Measurements from ENCODE around the gene PIP5K1A. TPM values are rescaled to one million over a fixed set of nuclear protein-coding genes. Genes with fewer than 3 reads are reported as not detected.
"Not testable (repeated sequence)": the region's sequence is repeated elsewhere in the genome, so short reads cannot be mapped to it uniquely, and the experiment has no call there.

The PIP5K1A gene
- total RNA-seq, 2 experiments from 2014 or later = 55.2 to 70.3 TPM

GRCh38 chr1:151196292-151196800 lies 2.0 kb upstream of the PIP5K1A start:
- H3K9me3 Mint-ChIP-seq (ENCODE audit: low read depth) = no peaks in the 10 kb centered on the region
- H3K4me3 Mint-ChIP-seq = peak overlapping the region; percentile 20
- H3K27ac Mint-ChIP-seq = peak overlapping the region; percentile 49
- ATAC-seq = no peak
- CTCF ChIA-PET = interaction anchor here (0.6 to 1.7 kb wide), 5 partner anchors 12 to 145 kb away, joined by 3 to 10 read pairs (median 5); no protein-coding TSS in a partner anchor
- peaks cover 13% of the 10 kb centered on the region for H3K36me3 Mint-ChIP-seq
- H3K4me1 Mint-ChIP-seq = peaks cover 31% of the 10 kb centered on the region
- H3K27me3 Mint-ChIP-seq = peaks cover 4% of the 10 kb centered on the region
- DNase-seq = peak; percentile 73

- DNase-seq (no peak), ATAC-seq (no peak)
- Mint-ChIP-seq H3K4me1 (peaks cover 40% of the 10 kb centered on the region), H3K27me3 (peaks cover 4% of the 10 kb centered on the region), H3K9me3 (ENCODE audit: low read depth) (no peaks in the 10 kb centered on the region), H3K27ac (peak overlapping the region; percentile 97), H3K4me3 (peak overlapping the region; percentile 91), H3K36me3 (peaks cover 22% of the 10 kb centered on the region)
- CTCF ChIA-PET = interaction anchor here (1.4 to 1.8 kb wide), 3 partner anchors 8 to 140 kb away, joined by 3 to 6 read pairs (median 4); partner anchors contain the start of gene VPS72
These were observed 494 bp upstream of the PIP5K1A start for GRCh38 chr1:151197863-151198253.

- DNase-seq = no peak
- H3K36me3 Mint-ChIP-seq = peaks cover 26% of the 10 kb centered on the region
- H3K27ac Mint-ChIP-seq = peak overlapping the region; percentile 97
- no peaks in the 10 kb centered on the region for H3K27me3 Mint-ChIP-seq
- ATAC-seq = no peak
- CTCF ChIA-PET = interaction anchor here (1.0 to 2.5 kb wide), 4 partner anchors 10 to 52 kb away, joined by 3 to 9 read pairs (median 4); partner anchors contain the start of gene VPS72
- no peaks in the 10 kb centered on the region for H3K9me3 Mint-ChIP-seq (ENCODE audit: low read depth)
- H3K4me3 Mint-ChIP-seq = peak overlapping the region; percentile 91
- peaks cover 47% of the 10 kb centered on the region for H3K4me1 Mint-ChIP-seq
These were observed 1.7 kb downstream of the PIP5K1A start for GRCh38 chr1:151199873-151200581.

DNA sequence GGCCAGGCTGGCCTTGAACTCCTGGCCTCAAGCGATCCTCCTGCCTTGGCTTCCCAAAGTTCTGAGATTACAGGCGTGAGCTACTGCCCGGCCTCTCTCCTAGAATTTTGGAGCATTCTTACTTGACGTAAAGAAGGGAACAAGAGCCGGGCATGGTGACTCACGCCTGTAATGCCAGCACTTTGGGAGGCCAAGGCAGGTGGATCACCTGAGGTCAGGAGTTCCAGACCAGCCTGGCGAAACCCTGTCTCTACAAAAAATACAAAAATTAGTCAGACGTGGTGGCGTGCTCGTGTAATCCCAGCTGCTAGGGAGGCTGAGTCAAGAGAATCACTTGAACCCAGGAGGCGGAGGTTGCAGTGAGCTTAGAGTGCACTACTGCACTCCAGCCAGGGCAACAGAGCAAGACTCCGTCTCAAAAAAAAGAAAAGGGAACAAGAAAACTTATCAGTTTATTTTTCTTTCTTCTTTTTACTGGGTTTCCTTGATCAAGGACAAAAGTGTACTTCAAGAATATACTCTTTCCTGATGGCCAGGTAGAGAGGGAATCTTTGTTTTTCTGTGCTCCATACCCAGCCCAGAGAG lies 7.1 kb downstream of the PIP5K1A start:
- H3K4me1 Mint-ChIP-seq = peaks cover 29% of the 10 kb centered on the region

GRCh38 chr1:151210830-151211229 lies 12.5 kb downstream of the PIP5K1A start:
- H3K4me3 Mint-ChIP-seq = no peak overlapping the region
- DNase-seq (no peak), ATAC-seq (no peak)
- no peak overlapping the region for H3K27ac Mint-ChIP-seq
- CTCF ChIA-PET = no interaction called here
- no peaks in the 10 kb centered on the region for H3K9me3 Mint-ChIP-seq (ENCODE audit: low read depth)
- peaks cover 31% of the 10 kb centered on the region for H3K4me1 Mint-ChIP-seq
- no peaks in the 10 kb centered on the region for H3K27me3 Mint-ChIP-seq
- peaks cover 39% of the 10 kb centered on the region for H3K36me3 Mint-ChIP-seq

More for the DNA sequence above, 7.1 kb downstream of the PIP5K1A start:
- H3K27ac Mint-ChIP-seq; H3K9me3 Mint-ChIP-seq (ENCODE audit: low read depth); CTCF ChIA-PET; DNase-seq; H3K4me3 Mint-ChIP-seq; H3K27me3 Mint-ChIP-seq; ATAC-seq: not testable (repeated sequence)
- H3K36me3 Mint-ChIP-seq = peaks cover 39% of the 10 kb centered on the region

DNA sequence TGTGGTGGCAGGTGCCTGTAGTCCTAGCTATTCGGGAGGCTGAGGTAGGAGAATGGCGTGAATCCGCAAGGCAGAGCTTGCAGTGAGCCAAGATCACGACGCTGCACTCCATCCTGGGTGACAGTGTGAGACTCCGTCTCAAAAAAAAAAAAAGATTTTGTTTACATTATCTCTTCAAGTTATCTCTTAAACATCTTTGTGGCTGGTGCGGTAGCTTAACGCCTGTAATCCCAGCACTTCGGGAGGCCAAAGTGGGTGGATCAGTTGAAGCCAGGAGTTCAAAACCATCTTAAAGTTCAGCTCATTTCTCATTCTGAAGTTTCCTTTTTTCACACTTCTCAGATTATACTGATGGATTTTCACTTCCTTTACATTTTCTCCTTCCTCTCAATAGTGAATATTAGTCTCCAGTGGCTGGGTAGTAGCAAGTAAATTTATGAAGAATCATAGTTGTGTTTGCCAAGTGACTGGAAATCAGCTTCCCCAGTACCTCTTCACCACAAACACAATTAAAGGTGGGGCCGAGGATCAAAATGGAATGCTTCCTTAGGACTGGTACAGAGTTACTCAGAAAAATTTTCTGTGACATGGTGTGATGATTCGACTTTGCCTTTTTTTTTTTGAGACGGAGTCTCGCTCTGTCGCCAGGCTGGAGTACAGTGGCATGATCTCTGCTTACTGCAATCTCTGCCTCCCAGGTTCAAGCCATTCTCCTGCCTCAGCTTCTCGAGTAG lies 13.8 kb downstream of the PIP5K1A start:
- peaks cover 33% of the 10 kb centered on the region for H3K4me1 Mint-ChIP-seq
- no peak overlapping the region for H3K4me3 Mint-ChIP-seq
- ATAC-seq (no peak), DNase-seq (no peak)
- H3K27me3 Mint-ChIP-seq = no peaks in the 10 kb centered on the region
- H3K9me3 Mint-ChIP-seq (ENCODE audit: low read depth) = no peaks in the 10 kb centered on the region
- CTCF ChIA-PET = interaction anchor here (0.8 to 1.9 kb wide), 2 partner anchors 40 to 112 kb away, joined by 4 to 5 read pairs; no protein-coding TSS in a partner anchor
- peaks cover 34% of the 10 kb centered on the region for H3K36me3 Mint-ChIP-seq
- H3K27ac Mint-ChIP-seq = peak overlapping the region; percentile 16

- Mint-ChIP-seq H3K4me1 (peaks cover 34% of the 10 kb centered on the region), H3K4me3 (no peak overlapping the region), H3K27ac (no peak overlapping the region), H3K27me3 (no peaks in the 10 kb centered on the region), H3K36me3 (peaks cover 30% of the 10 kb centered on the region), H3K9me3 (ENCODE audit: low read depth) (no peaks in the 10 kb centered on the region)
- CTCF ChIA-PET = no interaction called here
- DNase-seq (no peak), ATAC-seq (no peak)
These were observed 15.2 kb downstream of the PIP5K1A start for GRCh38 chr1:151213560-151213959.

DNA sequence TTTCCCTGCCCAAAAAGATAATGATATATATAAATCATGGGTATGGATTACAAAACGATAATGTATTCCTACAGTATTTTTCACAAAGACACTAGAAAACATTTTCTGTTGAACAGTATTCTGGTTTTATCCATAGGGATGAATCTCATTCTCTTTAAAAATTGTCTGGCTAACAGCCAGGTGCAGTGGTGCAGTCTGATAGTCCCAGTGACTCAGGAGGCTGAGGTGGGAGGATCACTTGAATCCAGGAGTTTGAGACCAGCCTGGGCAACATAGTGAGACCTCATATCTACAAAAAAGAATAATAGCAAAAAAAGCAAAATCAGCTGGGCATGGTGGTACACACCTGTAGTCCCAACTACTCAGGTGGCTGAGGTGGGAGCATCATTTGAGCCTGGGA lies 23.3 kb downstream of the PIP5K1A start:
- Mint-ChIP-seq H3K27ac (no peak overlapping the region), H3K36me3 (peaks cover 18% of the 10 kb centered on the region), H3K4me3 (no peak overlapping the region), H3K27me3 (no peaks in the 10 kb centered on the region), H3K9me3 (ENCODE audit: low read depth) (no peaks in the 10 kb centered on the region), H3K4me1 (peaks cover 4% of the 10 kb centered on the region)
- ATAC-seq (no peak), DNase-seq (no peak)
- CTCF ChIA-PET = interaction anchor here (0.6 kb wide), 1 partner anchor 25 kb away, joined by 4 read pairs; no protein-coding TSS in a partner anchor

GRCh38 chr1:151222130-151222529 lies 23.8 kb downstream of the PIP5K1A start:
- CTCF ChIA-PET = interaction anchor here (0.6 kb wide), 2 partner anchors 14 to 25 kb away, joined by 3 to 4 read pairs; no protein-coding TSS in a partner anchor
- Mint-ChIP-seq H3K4me3 (no peak overlapping the region), H3K9me3 (ENCODE audit: low read depth) (no peaks in the 10 kb centered on the region), H3K27me3 (no peaks in the 10 kb centered on the region), H3K36me3 (peaks cover 20% of the 10 kb centered on the region), H3K4me1 (peaks cover 4% of the 10 kb centered on the region), H3K27ac (no peak overlapping the region)
- no peak for DNase-seq
- no peak for ATAC-seq

DNA sequence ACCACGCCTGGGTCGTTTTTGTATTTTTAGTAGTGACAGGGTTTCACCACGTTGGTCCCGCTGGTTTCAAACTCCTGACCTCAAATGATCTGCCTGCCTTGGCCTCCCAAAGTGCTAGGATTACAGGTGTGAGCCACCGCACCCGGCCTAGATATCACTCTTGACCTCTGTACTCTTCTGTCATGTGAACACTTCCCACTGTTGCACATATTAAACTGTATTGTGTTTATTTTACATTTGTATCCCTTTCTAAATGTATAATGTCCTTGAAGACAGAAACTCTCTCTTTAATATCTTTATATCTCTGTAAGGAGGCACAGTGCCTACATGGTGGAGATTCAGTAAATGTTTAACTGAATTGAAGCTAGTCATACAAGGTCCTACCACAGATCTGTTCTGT lies 36.9 kb downstream of the PIP5K1A start:
- Mint-ChIP-seq H3K9me3 (ENCODE audit: low read depth) (no peaks in the 10 kb centered on the region), H3K4me3 (no peak overlapping the region), H3K36me3 (peaks cover 63% of the 10 kb centered on the region), H3K4me1 (peaks cover 7% of the 10 kb centered on the region), H3K27ac (no peak overlapping the region), H3K27me3 (no peaks in the 10 kb centered on the region)
- CTCF ChIA-PET = interaction anchor here (0.8 to 1.4 kb wide), 2 partner anchors 8 to 16 kb away, joined by 4 to 5 read pairs; no protein-coding TSS in a partner anchor
- no peak for ATAC-seq
- DNase-seq = no peak

DNA sequence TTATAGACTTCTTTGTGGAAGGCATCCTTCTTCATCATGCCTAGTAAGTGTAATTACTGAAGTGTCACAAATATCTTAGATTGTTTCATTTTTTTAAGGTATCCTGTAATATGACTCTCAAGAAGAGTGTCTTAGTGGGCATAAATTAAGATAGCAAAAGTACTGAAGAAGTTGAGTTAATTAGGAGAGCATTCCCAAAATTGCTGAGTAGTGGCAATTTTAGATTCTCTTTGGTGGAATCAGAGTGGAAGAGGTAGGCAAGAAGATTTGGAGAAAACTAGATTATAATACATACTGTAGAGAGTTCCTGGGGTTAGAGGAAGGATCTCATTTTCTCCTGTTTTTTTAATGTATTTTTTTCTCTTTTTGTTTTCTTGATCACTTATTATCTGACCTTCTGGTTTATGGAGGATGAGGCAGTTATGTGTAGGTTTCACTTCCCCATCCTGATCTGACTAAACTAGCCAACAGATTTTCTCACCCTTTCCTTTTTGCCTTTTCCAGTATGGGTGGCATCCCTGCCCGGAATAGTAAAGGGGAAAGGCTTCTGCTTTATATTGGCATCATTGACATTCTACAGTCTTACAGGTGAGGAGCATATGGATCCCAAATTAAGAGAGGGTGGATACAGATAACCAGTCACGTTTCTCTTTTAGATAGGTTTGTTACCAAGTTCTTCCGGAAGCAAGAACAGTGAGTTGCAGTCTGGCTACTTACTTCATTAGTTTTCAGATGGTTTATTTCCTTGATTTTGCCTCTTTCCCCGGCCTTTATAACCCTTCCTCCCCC lies 39.5 kb downstream of the PIP5K1A start:
- Mint-ChIP-seq H3K27me3 (no peaks in the 10 kb centered on the region), H3K4me3 (no peak overlapping the region), H3K27ac (peak overlapping the region; percentile 12), H3K36me3 (peaks cover 67% of the 10 kb centered on the region), H3K9me3 (ENCODE audit: low read depth) (no peaks in the 10 kb centered on the region), H3K4me1 (peaks cover 7% of the 10 kb centered on the region)
- ATAC-seq = no peak
- CTCF ChIA-PET = interaction anchor here (1.3 to 1.5 kb wide), 2 partner anchors 14 to 15 kb away, joined by 5 to 10 read pairs; no protein-coding TSS in a partner anchor
- no peak for DNase-seq

- Mint-ChIP-seq H3K4me1 (peaks cover 7% of the 10 kb centered on the region), H3K4me3 (no peak overlapping the region), H3K27me3 (no peaks in the 10 kb centered on the region), H3K27ac (no peak overlapping the region), H3K9me3 (ENCODE audit: low read depth) (no peaks in the 10 kb centered on the region), H3K36me3 (peaks cover 68% of the 10 kb centered on the region)
- CTCF ChIA-PET = interaction anchor here (1.5 kb wide), 1 partner anchor 14 kb away, joined by 5 read pairs; no protein-coding TSS in a partner anchor
- ATAC-seq = no peak
- no peak for DNase-seq
These were observed 40.1 kb downstream of the PIP5K1A start for GRCh38 chr1:151238467-151238739.
